Superior temporal gyrus (tissue), 1 donor: ENCODE results near the gene MTOR.
A peak's percentile ranks its signal among the peaks of the same experiment; 100 is the strongest.
"Not testable (repeated sequence)": the region's sequence is repeated elsewhere in the genome, so short reads cannot be mapped to it uniquely, and the experiment has no call there.

Experiments used
- DNase-seq: peaks from one replicate; pipeline ENCODE4 v3.0.0-alpha.2; 2016; ENCODE audit errors: extremely low spot score

The MTOR gene

DNA sequence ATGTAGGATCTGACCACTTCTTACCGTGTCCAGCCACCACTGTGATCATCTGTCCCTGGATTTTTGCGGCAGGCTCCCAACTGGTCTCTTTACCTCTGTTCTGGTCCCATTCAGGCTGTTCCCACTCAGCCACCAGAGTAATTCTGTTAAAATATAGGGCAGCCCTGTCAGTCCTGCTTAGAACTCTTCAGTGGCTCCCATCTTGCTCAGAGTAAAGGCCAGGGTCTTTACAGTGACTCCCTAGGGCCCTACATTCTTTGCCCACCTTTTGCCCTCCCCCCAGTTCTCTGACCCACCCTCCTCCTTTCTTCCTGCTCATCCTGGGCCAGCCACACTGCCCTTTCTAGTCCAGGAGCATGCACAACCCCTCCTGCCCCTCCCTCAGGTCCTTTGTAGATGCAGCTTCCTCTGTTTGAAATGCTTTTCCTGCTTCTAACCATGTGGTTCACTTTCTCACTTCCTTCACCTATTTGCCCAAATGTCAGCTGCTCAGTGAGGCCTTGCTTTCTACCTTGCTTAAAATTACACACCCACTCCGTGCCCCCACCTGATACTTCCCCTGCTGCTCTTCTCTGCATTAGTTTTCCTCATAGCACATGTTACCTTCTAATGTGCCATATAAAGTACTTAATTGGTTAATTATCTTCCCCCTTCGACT lies 18.5 kb upstream of the MTOR start:
- DNase-seq = no peak

DNA sequence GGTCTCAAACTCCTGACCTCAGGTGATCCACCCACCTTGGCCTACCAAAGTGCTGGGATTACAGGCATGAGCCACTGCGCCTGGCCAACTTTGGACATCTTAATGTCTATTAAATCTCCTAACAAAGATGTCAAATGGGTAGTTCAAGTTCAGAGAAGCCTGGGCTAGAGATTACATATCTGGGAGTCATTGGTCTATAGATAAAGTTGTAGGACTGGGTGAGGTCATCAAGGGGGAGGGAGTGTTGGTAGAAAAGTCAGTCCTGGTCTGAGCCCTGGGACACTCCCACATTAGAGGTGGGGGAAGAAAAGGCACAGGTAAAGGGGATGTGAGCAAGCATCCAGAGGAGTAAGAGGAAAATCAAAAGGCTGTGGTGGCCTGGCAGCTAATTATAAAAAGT lies 17.3 kb upstream of the MTOR start:
- no peak for DNase-seq

DNA sequence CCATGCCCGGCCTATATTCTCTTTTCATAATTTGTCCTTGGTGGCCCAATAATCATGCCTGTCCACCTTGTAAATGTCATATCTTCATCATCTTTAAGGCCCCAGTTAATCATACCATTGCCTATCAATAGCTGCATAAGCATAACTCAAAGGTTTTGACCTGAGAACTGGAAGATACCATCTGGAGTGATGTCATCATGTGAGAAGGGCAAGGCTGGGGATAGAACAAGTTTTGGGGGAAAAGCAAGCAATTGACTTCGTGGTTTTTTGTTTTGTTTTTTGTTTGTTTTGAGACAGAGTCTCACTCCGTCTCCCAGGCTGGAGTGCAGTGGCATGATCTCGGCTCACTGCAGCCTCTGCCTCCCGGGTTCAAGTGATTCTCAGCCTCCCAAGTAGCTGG lies 16.8 kb upstream of the MTOR start:
- DNase-seq = no peak

DNA sequence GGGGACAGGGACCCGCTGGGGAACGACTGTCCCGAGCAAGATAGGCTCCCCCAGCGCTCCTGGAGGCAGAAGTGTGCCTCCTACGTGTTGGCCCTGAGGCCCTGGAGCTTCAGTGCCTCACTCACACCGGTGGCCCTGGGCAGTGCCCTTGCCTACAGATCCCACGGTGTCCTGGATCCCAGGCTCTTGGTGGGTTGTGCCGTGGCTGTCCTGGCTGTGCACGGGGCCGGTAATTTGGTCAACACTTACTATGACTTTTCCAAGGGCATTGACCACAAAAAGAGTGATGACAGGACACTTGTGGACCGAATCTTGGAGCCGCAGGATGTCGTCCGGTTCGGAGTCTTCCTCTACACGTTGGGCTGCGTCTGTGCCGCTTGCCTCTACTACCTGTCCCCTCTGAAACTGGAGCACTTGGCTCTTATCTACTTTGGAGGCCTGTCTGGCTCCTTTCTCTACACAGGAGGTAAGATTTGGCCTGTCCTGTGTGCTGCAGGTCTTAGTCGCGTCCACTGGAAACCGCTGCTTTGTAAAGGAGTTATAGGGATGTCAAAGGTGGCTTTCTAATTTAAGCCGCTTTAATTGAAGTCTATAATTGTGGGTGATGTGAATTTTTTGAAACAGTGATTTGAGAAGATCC lies 11.4 kb upstream of the MTOR start:
- DNase-seq = no peak

DNA sequence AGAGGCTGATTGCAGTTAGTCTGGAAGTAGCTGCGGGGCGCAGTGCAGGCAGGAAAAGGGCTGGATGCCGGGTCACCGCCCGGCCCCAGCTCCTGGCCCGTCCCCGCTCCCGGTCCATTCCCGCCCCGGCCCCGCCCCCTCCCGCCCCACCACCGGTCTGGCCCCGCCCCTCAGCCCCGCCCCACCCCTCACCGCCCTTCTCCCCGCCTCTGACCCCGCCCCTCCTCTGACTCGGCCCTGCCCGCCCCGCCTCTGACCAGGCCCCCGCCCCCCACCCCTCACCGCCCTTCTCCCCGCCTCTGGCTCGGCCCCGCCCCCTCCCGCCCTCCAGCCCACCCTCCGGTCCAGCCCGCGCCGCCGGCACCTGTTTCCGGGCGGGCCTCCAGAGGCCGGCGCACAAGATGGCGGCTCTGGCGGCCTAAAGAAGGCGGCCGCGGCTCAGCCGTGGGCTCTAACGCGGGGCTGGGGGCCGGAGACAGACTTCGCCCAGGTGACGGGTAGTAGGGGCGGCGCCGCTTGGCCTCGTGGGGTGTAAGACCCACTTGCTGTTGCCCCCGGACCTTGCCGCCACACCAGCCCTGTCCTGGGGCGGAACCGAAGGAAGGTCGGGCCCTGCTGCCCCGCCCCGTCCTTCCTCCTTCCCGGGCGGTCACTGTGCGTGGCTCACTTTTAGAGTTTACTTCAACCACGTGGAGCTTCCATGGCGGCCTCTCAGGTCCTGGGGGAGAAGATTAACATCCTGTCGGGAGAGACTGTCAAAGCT lies 10.7 kb upstream of the MTOR start, which contains the start of gene UBIAD1:
Gene UBIAD1, plus strand, starts transcription at position 367 of the 763 bp plus-strand sequence. Its CDS starts 334 bp downstream, at position 701.
- peak; percentile 82 for DNase-seq

DNA sequence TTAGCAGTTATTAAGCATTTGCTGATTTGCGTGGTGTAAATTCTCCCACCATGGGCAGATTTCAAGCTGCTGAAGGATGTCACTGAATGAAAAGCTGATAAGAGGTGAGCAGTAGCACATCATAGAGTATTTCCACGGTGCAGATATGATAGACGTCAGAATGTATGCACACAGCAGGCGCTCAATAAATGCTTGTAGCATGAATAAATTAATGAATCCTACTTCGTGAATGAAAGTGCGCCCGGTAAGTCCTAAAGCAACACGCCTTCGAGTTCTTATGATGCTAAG lies 10.1 kb upstream of the MTOR start:
- peak; percentile 66 for DNase-seq

- DNase-seq = not testable (repeated sequence)
Observed at GRCh38 chr1:11267350-11268337, 5.3 kb upstream of the MTOR start.

- DNase-seq = no peak
Observed at GRCh38 chr1:11266268-11267074, 4.1 kb upstream of the MTOR start.

- DNase-seq = no peak
Observed at GRCh38 chr1:11256299-11256698, 6.1 kb downstream of the MTOR start.

DNA sequence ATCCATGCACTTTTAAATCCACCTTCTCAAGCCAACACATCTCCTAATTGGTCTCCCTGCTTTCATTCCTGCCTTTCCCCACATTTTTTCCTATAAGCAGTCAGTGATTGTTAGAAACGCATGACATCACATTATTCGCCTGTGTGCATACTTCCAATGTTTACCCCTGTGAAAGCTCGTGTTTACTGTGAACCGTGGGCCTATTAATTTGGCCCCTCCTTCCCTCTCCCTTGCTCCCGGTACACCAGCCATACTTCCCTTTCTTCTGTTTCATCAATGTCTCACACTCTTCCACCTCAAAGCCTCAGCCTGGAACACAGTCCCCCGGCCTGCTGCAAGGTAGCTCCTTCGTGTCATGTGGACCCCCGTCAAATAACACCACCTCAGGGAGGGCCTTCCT lies 9.1 kb downstream of the MTOR start:
- no peak for DNase-seq

- DNase-seq = no peak
Observed at GRCh38 chr1:11252538-11252937, 9.8 kb downstream of the MTOR start.

GRCh38 chr1:11248169-11248568 lies 14.2 kb downstream of the MTOR start:
- DNase-seq = no peak

GRCh38 chr1:11245904-11246719 lies 16.2 kb downstream of the MTOR start:
- DNase-seq = no peak

- no peak for DNase-seq
Observed at GRCh38 chr1:11245248-11245647, 17.1 kb downstream of the MTOR start.

GRCh38 chr1:11238311-11238710 lies 24.0 kb downstream of the MTOR start:
- no peak for DNase-seq

- DNase-seq = no peak
Observed at GRCh38 chr1:11237356-11237755, 25.0 kb downstream of the MTOR start.

GRCh38 chr1:11233208-11233607 lies 29.1 kb downstream of the MTOR start:
- no peak for DNase-seq

DNA sequence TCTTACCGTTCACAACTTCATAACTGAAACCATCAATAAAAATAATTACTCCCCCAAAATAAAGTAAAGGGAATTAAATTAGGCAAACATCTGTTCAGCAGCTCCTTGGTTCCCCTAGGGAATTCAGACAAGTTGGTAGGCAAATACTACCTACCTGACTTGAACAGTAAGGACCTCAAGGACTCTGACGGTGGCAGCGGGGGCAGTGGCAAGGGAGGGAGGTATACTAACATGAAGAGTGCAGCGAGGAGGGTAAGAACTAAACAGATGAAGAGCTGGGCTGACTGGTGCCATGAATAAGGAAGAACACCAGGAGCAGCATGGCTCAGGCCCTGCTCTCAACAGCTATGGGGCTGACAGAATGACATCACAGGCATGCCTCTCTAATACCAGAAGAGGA lies 33.1 kb downstream of the MTOR start:
- DNase-seq = no peak

- DNase-seq = no peak
Observed at GRCh38 chr1:11227106-11228077, 35.0 kb downstream of the MTOR start.
